PC-3 (cell line): ENCODE measurements around the gene KLHL13.

Experiments used
- CTCF ChIP-seq: fragments of 300-600 bp; sonication (generic); conservative IDR thresholded peaks from 2 replicates; pipeline ENCODE4 v1.5.1; 2017; ENCODE audit warnings: antibody characterized with exemption, low read depth, mild to moderate bottlenecking, low read length
- EZH2 ChIP-seq: fragments of 300-600 bp; sonication (generic); IDR thresholded peaks from one replicate; pipeline ENCODE4 v1.6.1; 2017; ENCODE audit warnings: antibody characterized with exemption, mild to moderate bottlenecking, low read length; ENCODE audit not compliant: unreplicated experiment
- EZH2phosphoT487 ChIP-seq: fragments of 300-600 bp; sonication (generic); IDR thresholded peaks from 2 replicates; pipeline ENCODE4 v1.6.1; 2018; ENCODE audit warnings: mild to moderate bottlenecking, antibody characterized with exemption, low read length, borderline replicate concordance

GRCh38 chrX:118153270-118153669 is 36.7 kb upstream of the KLHL13 start:
- TF ChIP-seq CTCF = no peak
- no peak for TF ChIP-seq EZH2phosphoT487
- TF ChIP-seq EZH2 = no peak
